HepG2 (cell line): ENCODE results near the gene NAA25. TPM values are rescaled to one million over a fixed set of nuclear protein-coding genes. Genes with fewer than 3 reads are reported as not detected.

ENCODE experiments used
- ATF4 ChIP-seq, 2 experiments: fragments of 450-650 bp in 1 of 2; sonication (generic) in 1 of 2; formaldehyde crosslinking; IDR thresholded peaks; 2 replicates each; pipeline versions ENCODE4 v1.5.0 to v1.8.0; 2020 to 2022; ENCODE audit warnings: mild to moderate bottlenecking in 1 of 2, missing genetic modification reagents in 1 of 2
- CCDC6 ChIP-seq: sonication (generic); formaldehyde crosslinking; IDR thresholded peaks from 2 replicates; pipeline ENCODE4 v1.8.1; 2022; ENCODE audit warnings: mild to moderate bottlenecking, missing genetic modification reagents, moderate library complexity
- GATAD2A ChIP-seq: IDR thresholded peaks from 2 replicates; pipeline ENCODE4 v1.6.1; 2016
- HDAC6 ChIP-seq: fragments of 200-600 bp; sonication (generic); IDR thresholded peaks from 2 replicates; pipeline ENCODE4 v1.7.0; 2017; ENCODE audit warnings: mild to moderate bottlenecking, antibody characterized with exemption, low read length, low read depth
- MBD4 ChIP-seq: IDR thresholded peaks from 2 replicates; pipeline ENCODE4 v1.6.1; 2012; ENCODE audit warnings: low read length, inconsistent platforms, borderline replicate concordance
- POLR2A ChIP-seq, 2 experiments: IDR thresholded peaks; 2 replicates each; pipeline ENCODE4 v1.6.1; 2011; ENCODE audit warnings: low read depth in 2 of 2, low read length in 2 of 2, mild to moderate bottlenecking in 1 of 2, moderate library complexity in 1 of 2; ENCODE audit not compliant: insufficient read depth in 1 of 2
- PREB ChIP-seq: sonication (generic); formaldehyde crosslinking; IDR thresholded peaks from 2 replicates; pipeline ENCODE4 v1.4.0; 2020; ENCODE audit warnings: missing genetic modification reagents
- SSRP1 ChIP-seq: IDR thresholded peaks from 2 replicates; pipeline ENCODE4 v1.6.1; 2016; ENCODE audit warnings: control low read depth
- TBP ChIP-seq: sonication (generic); formaldehyde crosslinking; IDR thresholded peaks from 2 replicates; pipeline ENCODE4 v1.5.0; 2020; ENCODE audit warnings: missing genetic modification reagents
- TCF12 ChIP-seq, 2 experiments: fragments of 450-650 bp in 1 of 2; sonication (generic) in 1 of 2; formaldehyde crosslinking in 1 of 2; IDR thresholded peaks; 2 replicates each; pipeline versions ENCODE4 v1.6.1 to v1.8.0; 2017 to 2022; ENCODE audit warnings: antibody characterized with exemption in 1 of 2, mild to moderate bottlenecking in 1 of 2, missing genetic modification reagents in 1 of 2, moderate library complexity in 1 of 2
- TCF7 ChIP-seq: sonication (generic); IDR thresholded peaks from 2 replicates; pipeline ENCODE4 v1.6.1; 2016; ENCODE audit warnings: antibody characterized with exemption, low read depth
- ZNF12 ChIP-seq: sonication (generic); formaldehyde crosslinking; IDR thresholded peaks from 2 replicates; pipeline ENCODE4 v1.5.0; 2020; ENCODE audit warnings: missing genetic modification reagents
- ZNF180 ChIP-seq: sonication (generic); formaldehyde crosslinking; IDR thresholded peaks from 2 replicates; pipeline ENCODE4 v1.4.0; 2020; ENCODE audit warnings: low read depth, missing genetic modification reagents, borderline replicate concordance
- ZNF292 ChIP-seq: sonication (generic); formaldehyde crosslinking; IDR thresholded peaks from 2 replicates; pipeline ENCODE4 v1.8.1; 2022; ENCODE audit warnings: mild to moderate bottlenecking, low read depth, missing genetic modification reagents, borderline replicate concordance
- ZNF451 ChIP-seq: sonication (generic); formaldehyde crosslinking; IDR thresholded peaks from 2 replicates; pipeline ENCODE4 v1.5.0; 2020; ENCODE audit warnings: mild to moderate bottlenecking, missing genetic modification reagents
- ZNF484 ChIP-seq: sonication (generic); formaldehyde crosslinking; IDR thresholded peaks from 2 replicates; pipeline ENCODE4 v1.5.1; 2020; ENCODE audit warnings: mild to moderate bottlenecking, low read depth, missing genetic modification reagents, borderline replicate concordance
- ZNF7 ChIP-seq: IDR thresholded peaks from 2 replicates; pipeline ENCODE4 v1.6.1; 2016; ENCODE audit warnings: missing biosample characterization, missing genetic modification reagents
- ZNF883 ChIP-seq: sonication (generic); formaldehyde crosslinking; IDR thresholded peaks from 2 replicates; pipeline ENCODE4 v1.5.1; 2020; ENCODE audit warnings: mild to moderate bottlenecking, missing genetic modification reagents; ENCODE audit errors: not compliant biosample characterization
- polyA plus RNA-seq, 8 experiments: library from polyadenylated mRNA; depleted of rRNA in 3 of 8; stranded (reverse) in 7 of 8; unstranded in 1 of 8; fragments of >200 nt; fragmentation: Illumina TruSeq in 4 of 8; extraction: Trizol in 4 of 8; gene quantifications; 2 replicates each; pipeline versions ENCODE4 v1.2.1 to v1.2.3, GENCODE V29; 2011 to 2016; ENCODE audit warnings: low read depth in 4 of 8, missing spikeins in 1 of 8, mixed read lengths in 1 of 8; ENCODE audit not compliant: insufficient read depth in 1 of 8
- total RNA-seq, 5 experiments: library from RNA; depleted of rRNA; stranded (reverse); fragments of >200 nt; fragmentation: Illumina TruSeq; extraction: Trizol; gene quantifications; 2 replicates each; pipeline ENCODE4 v1.2.3, GENCODE V29; 2016; ENCODE audit warnings: low read depth in 1 of 5
- TF ChIP-seq, protein P1 (sequence below): sonication (generic); formaldehyde crosslinking; IDR thresholded peaks from 2 replicates; pipeline ENCODE4 v1.5.1; 2020; ENCODE audit warnings: missing genetic modification reagents, mild to moderate bottlenecking, borderline replicate concordance
- TF ChIP-seq, protein P2 (sequence below): sonication (generic); formaldehyde crosslinking; IDR thresholded peaks from 2 replicates; pipeline ENCODE4 v1.8.0; 2022; ENCODE audit warnings: missing genetic modification reagents, mild to moderate bottlenecking, inconsistent platforms, borderline replicate concordance
- TF ChIP-seq, protein P3 (sequence below): sonication (generic); formaldehyde crosslinking; IDR thresholded peaks from 2 replicates; pipeline ENCODE4 v1.4.0; 2020; ENCODE audit warnings: missing genetic modification reagents

Gene NAA25
- total and polyA plus RNA-seq, 2 of the 13 experiments (the other 11 are each of a cell fraction or from before 2014, with no cell fraction given): 11.4 to 32.0 TPM

DNA sequence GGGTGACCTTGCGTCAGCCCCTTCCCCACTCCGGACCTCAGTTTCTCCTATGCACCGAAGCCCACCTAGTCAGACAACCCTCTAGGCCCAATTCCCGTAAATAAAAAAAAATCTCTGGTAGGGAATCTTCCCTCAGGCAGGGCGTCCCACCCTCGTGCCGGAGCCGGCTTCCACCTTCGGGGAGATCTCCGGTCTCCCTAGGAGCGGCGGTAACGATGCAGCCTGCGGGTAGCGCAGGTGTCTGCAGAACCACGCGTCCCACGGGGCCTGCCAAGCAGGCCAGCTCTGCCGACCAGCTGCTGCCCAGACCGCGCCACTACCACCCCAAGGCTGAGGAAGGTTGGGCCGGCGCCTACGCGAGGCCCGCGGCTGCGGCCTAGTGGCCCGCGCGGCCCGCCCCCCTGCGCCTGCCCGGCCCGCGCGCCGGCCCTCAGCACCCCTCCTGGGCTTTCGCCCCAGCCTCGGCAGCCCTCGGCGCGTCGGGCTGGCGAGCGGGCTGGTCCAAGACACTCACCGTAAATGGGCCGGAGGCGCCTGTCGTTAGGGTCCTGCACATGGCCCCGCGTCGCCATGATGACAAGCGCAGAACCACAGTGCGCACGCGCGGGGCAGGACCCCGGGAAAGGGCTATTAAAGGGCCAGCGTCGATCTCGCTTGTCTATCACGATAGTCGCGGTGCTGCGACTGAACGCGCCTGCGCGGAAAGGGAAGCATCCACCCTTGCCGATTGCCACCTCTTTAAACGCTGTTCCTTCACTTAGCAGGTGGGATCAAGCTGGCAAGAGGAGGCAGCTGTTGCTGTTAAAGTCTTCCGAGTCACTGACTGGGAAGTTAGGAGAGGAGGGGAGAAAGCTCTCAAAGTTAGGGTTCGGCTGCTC lies at the start of gene NAA25 (continued):
- TF ChIP-seq, protein P1, sequence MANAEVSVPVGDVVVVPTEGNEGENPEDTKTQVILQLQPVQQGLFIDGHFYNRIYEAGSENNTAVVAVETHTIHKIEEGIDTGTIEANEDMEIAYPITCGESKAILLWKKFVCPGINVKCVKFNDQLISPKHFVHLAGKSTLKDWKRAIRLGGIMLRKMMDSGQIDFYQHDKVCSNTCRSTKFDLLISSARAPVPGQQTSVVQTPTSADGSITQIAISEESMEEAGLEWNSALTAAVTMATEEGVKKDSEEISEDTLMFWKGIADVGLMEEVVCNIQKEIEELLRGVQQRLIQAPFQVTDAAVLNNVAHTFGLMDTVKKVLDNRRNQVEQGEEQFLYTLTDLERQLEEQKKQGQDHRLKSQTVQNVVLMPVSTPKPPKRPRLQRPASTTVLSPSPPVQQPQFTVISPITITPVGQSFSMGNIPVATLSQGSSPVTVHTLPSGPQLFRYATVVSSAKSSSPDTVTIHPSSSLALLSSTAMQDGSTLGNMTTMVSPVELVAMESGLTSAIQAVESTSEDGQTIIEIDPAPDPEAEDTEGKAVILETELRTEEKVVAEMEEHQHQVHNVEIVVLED (CRISPR knock-in tag): no peak; the same call in 1 of the 2 replicates
- TF ChIP-seq ZNF180: no peak
- no peak for TF ChIP-seq HDAC6
- TF ChIP-seq ZNF883: no peak
- peak; percentile 41 for TF ChIP-seq GATAD2A
- peak; percentile 83 for TF ChIP-seq CCDC6 (CRISPR knock-in tag)
- TF ChIP-seq TBP (CRISPR knock-in tag): no peak
- no peak for TF ChIP-seq ZNF12 (CRISPR knock-in tag)
- TF ChIP-seq TCF7: no peak
- peak in 1 of 2 experiments; percentile 59; a peak in 2 of 4 replicates for TF ChIP-seq ATF4 (CRISPR knock-in tag; IDR thresholded peaks at IDR 0.05)
- no peak for TF ChIP-seq ZNF7 (CRISPR knock-in tag)
- no peak for TF ChIP-seq PREB (CRISPR knock-in tag)
- no peak for TF ChIP-seq TCF12 (IDR thresholded peaks at IDR 0.05)
- TF ChIP-seq TCF12 (CRISPR knock-in tag; IDR thresholded peaks at IDR 0.05): no peak
- TF ChIP-seq POLR2A (IDR thresholded peaks at IDR 0.05; ENCODE audit: insufficient read depth in 1 of 2, low read depth in 2 of 2, low read length in 2 of 2): peak; percentile 51 to 72; a peak in 3 of 4 replicates
- TF ChIP-seq ZNF292 (CRISPR knock-in tag): no peak
- TF ChIP-seq, protein P2, sequence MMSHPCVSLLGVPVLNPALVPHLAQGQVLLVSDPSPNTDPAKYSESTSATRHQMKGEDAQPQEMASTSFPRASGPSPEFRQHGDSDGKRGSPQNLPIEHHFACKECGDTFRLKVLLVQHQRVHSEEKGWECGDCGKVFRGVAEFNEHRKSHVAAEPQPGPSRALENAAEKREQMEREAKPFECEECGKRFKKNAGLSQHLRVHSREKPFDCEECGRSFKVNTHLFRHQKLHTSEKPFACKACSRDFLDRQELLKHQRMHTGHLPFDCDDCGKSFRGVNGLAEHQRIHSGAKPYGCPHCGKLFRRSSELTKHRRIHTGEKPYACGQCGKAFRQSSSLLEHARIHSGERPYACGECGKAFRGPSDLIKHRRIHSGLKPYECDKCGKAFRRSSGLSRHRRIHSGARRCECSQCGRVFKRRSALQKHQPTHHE (CRISPR knock-in tag): no peak
- TF ChIP-seq, protein P3, sequence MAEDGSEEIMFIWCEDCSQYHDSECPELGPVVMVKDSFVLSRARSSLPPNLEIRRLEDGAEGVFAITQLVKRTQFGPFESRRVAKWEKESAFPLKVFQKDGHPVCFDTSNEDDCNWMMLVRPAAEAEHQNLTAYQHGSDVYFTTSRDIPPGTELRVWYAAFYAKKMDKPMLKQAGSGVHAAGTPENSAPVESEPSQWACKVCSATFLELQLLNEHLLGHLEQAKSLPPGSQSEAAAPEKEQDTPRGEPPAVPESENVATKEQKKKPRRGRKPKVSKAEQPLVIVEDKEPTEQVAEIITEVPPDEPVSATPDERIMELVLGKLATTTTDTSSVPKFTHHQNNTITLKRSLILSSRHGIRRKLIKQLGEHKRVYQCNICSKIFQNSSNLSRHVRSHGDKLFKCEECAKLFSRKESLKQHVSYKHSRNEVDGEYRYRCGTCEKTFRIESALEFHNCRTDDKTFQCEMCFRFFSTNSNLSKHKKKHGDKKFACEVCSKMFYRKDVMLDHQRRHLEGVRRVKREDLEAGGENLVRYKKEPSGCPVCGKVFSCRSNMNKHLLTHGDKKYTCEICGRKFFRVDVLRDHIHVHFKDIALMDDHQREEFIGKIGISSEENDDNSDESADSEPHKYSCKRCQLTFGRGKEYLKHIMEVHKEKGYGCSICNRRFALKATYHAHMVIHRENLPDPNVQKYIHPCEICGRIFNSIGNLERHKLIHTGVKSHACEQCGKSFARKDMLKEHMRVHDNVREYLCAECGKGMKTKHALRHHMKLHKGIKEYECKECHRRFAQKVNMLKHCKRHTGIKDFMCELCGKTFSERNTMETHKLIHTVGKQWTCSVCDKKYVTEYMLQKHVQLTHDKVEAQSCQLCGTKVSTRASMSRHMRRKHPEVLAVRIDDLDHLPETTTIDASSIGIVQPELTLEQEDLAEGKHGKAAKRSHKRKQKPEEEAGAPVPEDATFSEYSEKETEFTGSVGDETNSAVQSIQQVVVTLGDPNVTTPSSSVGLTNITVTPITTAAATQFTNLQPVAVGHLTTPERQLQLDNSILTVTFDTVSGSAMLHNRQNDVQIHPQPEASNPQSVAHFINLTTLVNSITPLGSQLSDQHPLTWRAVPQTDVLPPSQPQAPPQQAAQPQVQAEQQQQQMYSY (CRISPR knock-in tag): no peak
- TF ChIP-seq MBD4: no peak
- TF ChIP-seq ZNF484 (CRISPR knock-in tag): no peak
- no peak; the same call in 1 of the 2 replicates for TF ChIP-seq SSRP1 (CRISPR knock-in tag)
- TF ChIP-seq ZNF451 (CRISPR knock-in tag): peak; percentile 39; the same call in 1 of the 2 replicates
